ENCODE data around the gene CORO1A.

The CORO1A gene

DNA sequence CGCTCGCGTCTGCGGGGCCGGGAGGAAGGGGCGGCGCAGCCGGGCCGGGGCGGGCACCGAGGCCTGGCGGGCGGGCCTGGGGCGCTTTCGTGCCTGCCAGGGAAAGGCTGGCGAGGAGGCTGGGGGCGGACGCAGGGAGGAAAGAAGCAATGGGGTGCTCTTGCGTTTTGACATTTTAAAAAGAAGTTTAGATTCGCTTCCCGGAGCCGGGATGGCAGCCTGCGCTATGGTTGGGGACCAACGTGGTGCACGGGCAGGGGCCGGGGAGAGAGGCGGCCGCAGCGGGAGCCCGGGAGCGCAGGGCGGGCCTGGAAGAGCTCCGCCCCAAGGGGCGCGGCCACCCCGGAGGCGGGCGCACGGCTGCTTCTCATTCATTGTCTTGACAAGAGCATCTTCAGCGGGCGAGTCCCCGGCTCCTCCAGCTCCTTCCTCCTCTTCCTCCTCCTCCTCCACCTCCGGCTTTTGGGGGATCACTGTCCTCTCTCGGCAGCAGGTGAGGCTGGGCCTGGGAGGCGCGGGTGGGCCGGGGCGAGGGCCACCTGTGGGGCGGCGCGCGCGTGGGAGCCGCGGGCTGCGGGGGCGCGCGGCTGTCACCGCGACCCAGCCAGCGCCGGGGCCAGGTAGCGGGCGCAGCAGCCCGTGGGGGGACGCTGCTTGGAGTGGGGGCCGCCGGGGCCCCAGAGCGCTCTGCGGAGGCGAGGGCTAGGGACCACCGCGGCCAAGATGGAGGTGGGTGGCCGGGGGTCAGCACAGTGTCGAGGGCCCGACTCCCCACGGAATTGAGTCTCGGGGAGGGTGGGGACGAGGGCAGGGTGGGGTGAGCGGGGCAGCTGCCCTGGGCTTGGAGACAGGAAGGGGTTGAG lies at the start of gene CORO1A:
TSS of gene CORO1A (plus strand) at position 370 of the 863 bp plus-strand sequence. CDS start 1,608 bp downstream, outside the sequence.
- Mint-ChIP-seq H3K9me3 (no peaks in the 10 kb centered on the region), H3K27ac (peak within 1 kb of the TSS; percentile 99), H3K27me3 (no peaks in the 10 kb centered on the region), H3K4me1 (ENCODE audit: low read depth) (peaks cover 35% of the 10 kb centered on the region), H3K4me3 (peak within 1 kb of the TSS; percentile 99), H3K36me3 (ENCODE audit: low read depth) (peaks cover 38% of the 10 kb centered on the region)

DNA sequence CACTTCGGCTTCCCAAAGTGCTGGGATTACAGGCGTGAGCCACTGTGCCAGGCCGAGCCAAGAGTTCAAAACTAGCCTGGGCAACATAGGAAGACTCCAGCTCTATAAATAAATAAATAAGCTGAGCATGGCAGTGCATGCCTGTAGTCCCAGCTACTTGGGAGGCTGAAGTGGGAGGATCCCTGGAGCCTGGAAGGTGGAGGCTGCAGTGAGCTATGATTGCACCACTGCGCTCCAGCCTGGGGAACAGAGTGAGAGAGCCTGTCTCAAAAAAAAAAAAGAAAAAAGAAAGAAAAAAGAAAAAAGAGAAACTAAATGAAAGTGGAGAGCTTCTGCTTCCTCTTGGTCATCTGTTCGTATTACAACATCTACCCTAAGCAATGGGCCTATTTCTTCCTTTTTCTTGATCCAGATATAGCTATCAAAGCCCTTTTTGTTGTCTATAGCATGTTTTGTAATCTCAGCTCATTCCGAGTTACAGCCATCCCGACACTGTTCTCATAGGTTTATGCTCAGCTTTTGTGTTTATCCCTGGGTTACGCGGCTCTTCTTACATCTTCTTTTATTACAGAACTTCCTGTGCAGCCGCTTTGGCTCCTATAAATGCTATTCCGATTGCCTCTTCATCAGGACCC lies 46.3 kb upstream of the CORO1A start:
- peaks cover 13% of the 10 kb centered on the region for H3K4me1 Mint-ChIP-seq (ENCODE audit: low read depth)
- no peaks in the 10 kb centered on the region for H3K27me3 Mint-ChIP-seq
- no peak overlapping the region for H3K4me3 Mint-ChIP-seq
- H3K36me3 Mint-ChIP-seq (ENCODE audit: low read depth): no peaks in the 10 kb centered on the region
- no peak overlapping the region for H3K27ac Mint-ChIP-seq
- H3K9me3 Mint-ChIP-seq: no peaks in the 10 kb centered on the region

DNA sequence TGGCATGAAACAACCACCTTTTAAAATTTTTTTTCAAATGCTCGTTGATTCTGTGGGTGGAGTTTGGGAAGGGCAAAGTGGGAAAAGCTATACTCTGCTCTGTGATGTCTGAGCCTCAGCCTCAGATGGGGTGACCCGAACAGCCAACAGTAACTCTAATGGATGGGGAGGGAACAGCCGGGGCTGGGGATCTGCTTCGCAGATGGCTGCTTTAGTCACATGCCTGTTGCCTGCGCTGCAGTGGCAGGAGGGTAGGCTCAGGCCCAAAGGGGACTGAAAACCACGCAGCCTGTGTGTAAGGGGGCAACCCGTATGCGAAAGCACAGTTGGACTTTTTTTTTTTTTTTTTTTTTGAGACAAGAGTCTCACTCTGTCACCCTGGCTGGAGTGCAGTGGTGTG lies 45.5 kb upstream of the CORO1A start:
- no peaks in the 10 kb centered on the region for H3K9me3 Mint-ChIP-seq
- no peaks in the 10 kb centered on the region for H3K27me3 Mint-ChIP-seq
- no peaks in the 10 kb centered on the region for H3K36me3 Mint-ChIP-seq (ENCODE audit: low read depth)
- H3K4me3 Mint-ChIP-seq: no peak overlapping the region
- peaks cover 16% of the 10 kb centered on the region for H3K4me1 Mint-ChIP-seq (ENCODE audit: low read depth)
- no peak overlapping the region for H3K27ac Mint-ChIP-seq

DNA sequence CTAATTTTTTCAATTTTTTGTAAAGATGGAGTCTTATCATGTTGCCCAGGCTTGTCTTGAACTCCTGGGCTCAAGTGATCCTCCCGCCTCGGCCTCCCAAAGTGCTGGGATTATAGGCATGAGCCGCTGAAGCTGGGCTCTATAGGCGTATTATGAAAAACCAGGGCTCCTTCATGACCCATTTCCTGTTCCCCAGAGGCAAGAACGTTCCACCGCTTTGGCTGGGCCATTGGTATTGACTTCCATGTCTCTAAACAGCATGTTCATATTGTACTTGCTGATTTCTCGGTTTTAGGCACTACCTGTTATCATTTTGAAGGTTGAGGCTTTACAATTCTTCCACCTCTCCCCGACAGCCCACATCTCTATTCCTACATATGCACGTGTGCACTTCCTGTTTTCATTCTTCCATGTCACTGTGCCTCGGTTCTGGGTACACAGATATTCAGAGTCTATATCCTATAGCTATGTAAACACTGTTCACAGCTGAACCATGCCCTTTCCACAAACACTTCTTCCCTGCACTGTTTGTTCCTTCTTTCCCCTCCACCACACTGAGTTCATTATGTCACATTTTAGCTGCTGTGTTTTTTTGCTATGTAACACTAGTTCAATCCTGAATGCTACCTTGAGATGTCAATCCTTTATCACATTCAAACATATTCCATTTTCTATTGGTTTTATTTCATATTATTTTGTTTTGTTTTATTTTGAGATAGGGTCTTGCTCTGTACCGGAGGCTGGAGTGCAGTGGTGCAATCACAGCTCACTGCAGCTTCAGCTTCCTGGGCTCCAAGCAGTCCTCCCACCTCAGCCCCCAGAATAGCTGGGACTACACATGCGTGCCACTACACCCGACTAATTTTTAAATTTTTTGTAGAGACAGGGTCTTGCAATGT lies 43.6 kb upstream of the CORO1A start:
- Mint-ChIP-seq H3K36me3 (ENCODE audit: low read depth) (no peaks in the 10 kb centered on the region), H3K4me3 (peak overlapping the region; percentile 1), H3K27ac (peak overlapping the region; percentile 72), H3K27me3 (no peaks in the 10 kb centered on the region), H3K4me1 (ENCODE audit: low read depth) (peaks cover 22% of the 10 kb centered on the region), H3K9me3 (no peaks in the 10 kb centered on the region)

DNA sequence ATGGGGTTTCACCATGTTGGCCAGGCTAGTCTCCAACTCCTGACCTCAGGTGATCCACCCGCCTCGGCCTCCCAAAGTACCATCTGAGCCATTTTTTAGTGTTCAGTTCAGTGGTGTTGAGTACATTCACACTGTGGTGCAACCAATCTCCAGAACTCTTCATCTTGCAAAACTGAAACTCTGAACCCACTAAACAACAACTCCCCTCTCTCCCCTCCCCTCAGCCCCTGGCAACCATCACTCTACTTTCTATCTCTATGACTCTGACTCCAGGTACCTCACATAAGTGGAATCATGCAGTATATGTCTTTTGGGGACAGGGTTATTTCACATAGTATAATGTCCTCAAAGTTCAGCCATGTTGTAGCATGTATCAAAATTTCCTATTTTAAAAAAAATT lies 41.7 kb upstream of the CORO1A start:
- H3K4me1 Mint-ChIP-seq (ENCODE audit: low read depth): peaks cover 22% of the 10 kb centered on the region
- H3K27me3 Mint-ChIP-seq: no peaks in the 10 kb centered on the region
- no peaks in the 10 kb centered on the region for H3K9me3 Mint-ChIP-seq
- no peak overlapping the region for H3K27ac Mint-ChIP-seq
- H3K36me3 Mint-ChIP-seq (ENCODE audit: low read depth): no peaks in the 10 kb centered on the region
- no peak overlapping the region for H3K4me3 Mint-ChIP-seq

DNA sequence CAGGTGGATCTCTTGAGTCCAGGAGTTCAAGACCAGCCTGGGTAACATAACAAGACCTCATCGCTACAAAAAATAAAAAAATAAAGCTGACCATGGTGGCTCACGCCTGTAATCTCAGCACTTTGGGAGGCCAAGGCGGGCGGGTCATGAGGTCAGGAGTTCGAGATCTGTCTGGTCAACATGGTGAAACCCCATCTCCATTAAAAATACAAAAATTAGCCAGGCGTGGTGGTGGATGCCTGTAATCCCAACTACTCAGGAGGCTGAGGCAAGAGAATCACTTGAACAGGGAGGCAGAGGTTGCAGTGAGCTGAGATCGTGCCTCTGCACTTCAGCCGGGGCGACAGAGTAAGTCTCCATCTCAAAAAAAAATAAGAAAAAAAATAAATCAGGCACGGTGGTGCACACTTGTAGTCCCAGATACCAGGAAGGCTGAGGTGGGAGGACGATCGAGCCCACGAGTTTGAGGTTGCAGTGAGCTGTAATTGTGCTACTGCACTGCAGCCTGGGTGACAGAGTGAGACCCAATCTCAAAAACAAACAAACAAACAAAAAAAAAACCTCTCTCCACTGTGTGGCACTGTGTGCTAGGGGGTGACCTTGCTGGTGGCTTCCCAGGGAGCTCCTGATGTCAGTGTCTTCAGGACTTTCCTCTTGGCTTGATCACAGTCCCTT lies 40.6 kb upstream of the CORO1A start:
- H3K4me1 Mint-ChIP-seq (ENCODE audit: low read depth): peaks cover 22% of the 10 kb centered on the region
- no peaks in the 10 kb centered on the region for H3K9me3 Mint-ChIP-seq
- no peaks in the 10 kb centered on the region for H3K36me3 Mint-ChIP-seq (ENCODE audit: low read depth)
- H3K27ac Mint-ChIP-seq: no peak overlapping the region
- no peak overlapping the region for H3K4me3 Mint-ChIP-seq
- H3K27me3 Mint-ChIP-seq: no peaks in the 10 kb centered on the region

DNA sequence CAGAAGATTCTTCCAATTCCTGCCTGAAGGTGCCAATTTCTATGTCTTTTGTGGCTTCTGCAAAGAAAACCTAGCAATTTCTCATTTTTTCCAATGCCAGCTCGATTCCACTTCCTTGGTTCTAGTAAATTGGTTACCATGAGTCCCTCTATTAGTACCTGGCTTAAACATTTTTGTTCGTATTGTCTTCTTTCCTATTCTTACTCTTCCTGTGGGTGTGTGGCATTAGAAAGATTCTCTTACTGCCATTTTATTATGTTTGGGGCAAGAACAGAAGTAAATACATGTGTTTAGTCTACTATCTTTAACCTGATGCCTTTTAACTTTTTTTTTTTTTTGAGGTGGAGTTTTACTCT lies 40.1 kb upstream of the CORO1A start:
- Mint-ChIP-seq H3K9me3 (no peaks in the 10 kb centered on the region), H3K27me3 (no peaks in the 10 kb centered on the region), H3K4me3 (no peak overlapping the region), H3K27ac (peak overlapping the region; percentile 43), H3K36me3 (ENCODE audit: low read depth) (no peaks in the 10 kb centered on the region), H3K4me1 (ENCODE audit: low read depth) (peaks cover 22% of the 10 kb centered on the region)

DNA sequence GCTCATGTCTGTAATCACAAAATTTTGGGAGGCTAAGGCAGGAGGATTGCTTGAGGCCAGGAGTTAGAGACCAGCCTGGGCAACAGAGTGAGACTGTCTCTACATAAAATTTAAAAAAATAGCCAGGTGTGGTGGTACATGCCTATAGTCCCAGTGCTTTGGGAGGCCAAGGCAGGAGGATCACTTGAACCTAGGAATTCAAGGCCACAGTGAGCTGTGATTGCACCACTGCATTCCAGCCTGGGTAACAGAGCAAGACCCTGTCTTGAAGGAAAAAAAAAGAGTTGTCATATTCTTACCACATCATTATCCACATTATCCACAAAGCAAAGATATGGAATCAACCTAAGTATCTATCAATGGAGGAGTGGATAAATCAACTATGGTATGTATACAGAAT lies 39.4 kb upstream of the CORO1A start:
- Mint-ChIP-seq H3K9me3 (no peaks in the 10 kb centered on the region), H3K4me3 (no peak overlapping the region), H3K36me3 (ENCODE audit: low read depth) (peaks cover under 1% of the 10 kb centered on the region), H3K27ac (no peak overlapping the region), H3K27me3 (no peaks in the 10 kb centered on the region), H3K4me1 (ENCODE audit: low read depth) (peaks cover 22% of the 10 kb centered on the region)

DNA sequence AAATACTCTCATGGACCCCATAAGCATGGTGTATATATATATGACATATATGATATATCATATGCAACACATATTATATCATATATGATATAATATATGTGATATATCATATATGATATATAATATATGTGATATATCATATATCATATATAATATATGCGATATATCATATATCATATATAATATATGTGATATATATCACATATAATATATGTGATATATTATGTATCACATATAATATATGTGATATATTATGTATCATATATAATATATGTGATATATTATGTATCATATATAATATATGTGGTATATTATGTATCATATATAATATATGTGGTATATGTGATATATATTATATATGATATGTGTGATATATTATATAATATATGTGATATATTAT lies 38.5 kb upstream of the CORO1A start:
- Mint-ChIP-seq H3K4me3 (no peak overlapping the region), H3K9me3 (peaks cover 4% of the 10 kb centered on the region), H3K27me3 (no peaks in the 10 kb centered on the region), H3K27ac (no peak overlapping the region), H3K36me3 (ENCODE audit: low read depth) (peaks cover 7% of the 10 kb centered on the region), H3K4me1 (ENCODE audit: low read depth) (peaks cover 15% of the 10 kb centered on the region)

DNA sequence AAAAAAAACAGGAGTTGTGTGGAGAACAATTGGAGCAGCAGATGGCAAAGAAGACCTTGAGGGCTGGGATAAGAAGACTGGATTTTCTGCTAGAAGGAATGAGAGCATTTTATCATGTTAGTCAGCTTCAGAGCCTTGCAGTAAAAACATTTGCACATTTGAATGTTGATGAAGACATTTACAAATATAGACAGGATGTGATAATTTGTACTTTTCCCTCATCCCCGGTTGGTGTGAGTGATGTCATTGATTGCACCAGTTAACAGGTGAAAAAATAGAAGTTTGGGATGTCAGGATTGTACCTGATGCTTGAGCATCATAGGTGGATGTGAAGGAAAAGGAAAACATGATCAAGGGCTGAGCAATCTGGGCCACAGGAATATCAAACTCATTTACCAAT lies 37.7 kb upstream of the CORO1A start:
- Mint-ChIP-seq H3K9me3 (peaks cover 4% of the 10 kb centered on the region), H3K27ac (no peak overlapping the region), H3K27me3 (no peaks in the 10 kb centered on the region), H3K36me3 (ENCODE audit: low read depth) (peaks cover 7% of the 10 kb centered on the region), H3K4me3 (no peak overlapping the region), H3K4me1 (ENCODE audit: low read depth) (peaks cover 13% of the 10 kb centered on the region)

DNA sequence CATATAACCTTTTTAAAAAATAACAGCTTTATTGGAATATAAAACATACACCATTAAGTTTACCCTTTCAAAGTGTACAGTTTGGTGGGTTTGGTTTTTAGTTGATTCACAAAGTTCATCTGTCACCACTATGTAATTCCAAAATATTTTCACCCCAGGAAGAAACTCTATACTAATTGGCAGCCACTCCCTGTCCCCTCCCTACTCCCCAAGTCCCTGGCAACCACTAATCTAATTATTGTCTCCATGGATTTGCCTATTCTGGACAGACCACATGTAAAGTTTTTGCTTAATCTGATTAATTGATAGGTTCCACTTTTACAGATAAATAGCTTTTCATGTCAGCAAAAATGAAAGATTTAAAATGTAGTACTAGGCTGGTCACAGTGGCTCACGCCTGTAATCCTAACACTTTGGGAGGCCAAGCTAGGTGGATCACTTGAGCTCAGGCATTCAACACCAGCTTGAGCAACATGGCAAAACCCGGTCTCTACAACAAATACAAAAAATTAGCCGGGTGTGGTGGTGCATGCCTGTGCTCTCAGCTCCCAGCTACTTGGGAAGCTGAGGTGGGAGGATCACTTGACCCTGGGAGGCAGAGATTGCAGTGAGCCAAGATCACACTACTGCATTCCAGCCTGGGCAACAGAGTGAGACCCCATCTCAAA lies 35.4 kb upstream of the CORO1A start:
- H3K27ac Mint-ChIP-seq: no peak overlapping the region
- peaks cover 4% of the 10 kb centered on the region for H3K9me3 Mint-ChIP-seq
- H3K36me3 Mint-ChIP-seq (ENCODE audit: low read depth): peaks cover 7% of the 10 kb centered on the region
- H3K4me1 Mint-ChIP-seq (ENCODE audit: low read depth): peaks cover 6% of the 10 kb centered on the region
- H3K27me3 Mint-ChIP-seq: no peaks in the 10 kb centered on the region
- H3K4me3 Mint-ChIP-seq: no peak overlapping the region

DNA sequence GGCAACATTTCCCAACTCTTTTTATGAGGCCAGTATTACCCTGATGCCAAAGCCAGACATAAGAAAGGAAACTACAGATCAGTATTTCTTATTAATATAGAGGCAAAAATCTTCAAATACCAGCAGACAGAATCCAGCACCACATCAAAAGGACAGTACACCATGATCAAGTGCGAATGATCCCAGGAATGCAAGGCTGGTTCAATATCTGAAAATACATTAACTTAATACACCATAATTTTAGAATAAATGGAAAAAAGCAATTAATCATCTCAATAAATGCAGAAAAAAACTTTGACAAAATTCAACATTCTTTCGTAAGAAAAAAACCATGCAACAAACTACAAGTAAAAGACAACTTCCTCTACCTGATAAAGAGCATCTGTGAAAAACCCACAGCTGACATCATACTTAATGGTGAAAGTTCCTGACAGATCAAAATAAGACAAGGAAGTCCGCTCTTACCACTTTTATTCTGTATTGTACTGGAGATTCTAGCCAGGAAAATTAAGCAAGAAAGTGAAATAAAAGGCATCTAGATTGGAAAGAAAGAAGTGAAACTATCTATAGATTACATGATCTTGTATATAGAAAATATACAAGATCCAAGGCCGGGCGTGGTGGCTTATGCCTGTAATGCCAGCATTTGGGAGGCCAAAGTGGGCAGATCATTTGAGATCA lies 34.0 kb upstream of the CORO1A start:
- Mint-ChIP-seq H3K27me3 (no peaks in the 10 kb centered on the region), H3K4me3 (no peak overlapping the region), H3K36me3 (ENCODE audit: low read depth) (peaks cover 7% of the 10 kb centered on the region), H3K27ac (no peak overlapping the region), H3K9me3 (peaks cover 4% of the 10 kb centered on the region), H3K4me1 (ENCODE audit: low read depth) (no peaks in the 10 kb centered on the region)

DNA sequence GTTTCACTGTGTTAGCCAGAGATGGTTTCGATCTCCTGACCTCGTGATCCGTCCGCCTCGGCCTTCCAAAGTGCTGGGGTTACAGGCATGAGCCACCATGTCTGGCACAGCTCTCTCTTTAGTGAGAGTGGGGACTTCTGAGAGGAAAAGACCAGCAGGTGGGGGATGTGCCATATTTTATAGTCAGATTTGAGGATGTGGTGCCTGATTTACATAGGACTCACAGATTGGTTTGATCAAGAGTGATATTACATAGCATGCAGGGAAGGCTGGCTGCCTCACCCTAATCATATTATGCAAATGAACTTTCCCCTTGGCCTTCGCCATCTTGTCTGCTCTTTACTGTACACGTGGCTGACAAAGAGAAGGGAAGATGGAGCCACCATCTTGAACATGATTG lies 32.3 kb upstream of the CORO1A start:
- Mint-ChIP-seq H3K27ac (no peak overlapping the region), H3K4me3 (no peak overlapping the region), H3K4me1 (ENCODE audit: low read depth) (no peaks in the 10 kb centered on the region), H3K27me3 (no peaks in the 10 kb centered on the region), H3K36me3 (ENCODE audit: low read depth) (peaks cover 7% of the 10 kb centered on the region), H3K9me3 (peaks cover 4% of the 10 kb centered on the region)

DNA sequence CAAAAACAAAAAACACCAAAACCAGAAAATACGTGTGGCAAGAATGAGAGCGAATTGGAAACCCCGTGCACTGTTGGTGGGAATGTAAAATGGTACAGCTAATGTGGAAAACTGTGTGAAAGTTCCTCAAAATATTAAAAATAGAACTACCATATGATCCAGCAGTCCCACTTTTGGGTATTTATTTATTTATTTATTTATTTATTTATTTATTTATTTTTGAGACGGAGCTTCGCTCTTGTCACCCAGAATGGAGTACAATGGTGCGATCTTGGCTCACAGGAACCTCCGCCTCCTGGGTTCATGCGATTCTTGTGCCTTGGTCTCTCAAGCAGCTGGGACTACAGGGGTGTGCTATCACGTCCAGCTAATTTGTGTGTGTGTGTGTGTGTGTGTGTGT lies 30.9 kb upstream of the CORO1A start:
- Mint-ChIP-seq H3K27me3 (no peaks in the 10 kb centered on the region), H3K4me3 (no peak overlapping the region), H3K27ac (no peak overlapping the region), H3K9me3 (peaks cover 4% of the 10 kb centered on the region), H3K4me1 (ENCODE audit: low read depth) (no peaks in the 10 kb centered on the region), H3K36me3 (ENCODE audit: low read depth) (peaks cover 7% of the 10 kb centered on the region)

Data from stimulated activated naive CD8-positive, alpha-beta T cell treated with anti-CD3 and anti-CD28 coated beads, Interleukin-15, Interleukin-2, amounts not matched to agents 100 ng/mL and 50 ng/mL, for 24 hours (primary cell).